SH-SY5Y (cell line): ENCODE data around the gene SECISBP2.

Experiments used
- GATA2 ChIP-seq: IDR thresholded peaks from 2 replicates; pipeline ENCODE4 v1.6.1; 2011; ENCODE audit warnings: mild to moderate bottlenecking, low read depth, low read length
- GATA3 ChIP-seq: IDR thresholded peaks from 2 replicates; pipeline ENCODE4 v1.6.1; 2011; ENCODE audit warnings: low read depth, mild to moderate bottlenecking, low read length, moderate library complexity

DNA sequence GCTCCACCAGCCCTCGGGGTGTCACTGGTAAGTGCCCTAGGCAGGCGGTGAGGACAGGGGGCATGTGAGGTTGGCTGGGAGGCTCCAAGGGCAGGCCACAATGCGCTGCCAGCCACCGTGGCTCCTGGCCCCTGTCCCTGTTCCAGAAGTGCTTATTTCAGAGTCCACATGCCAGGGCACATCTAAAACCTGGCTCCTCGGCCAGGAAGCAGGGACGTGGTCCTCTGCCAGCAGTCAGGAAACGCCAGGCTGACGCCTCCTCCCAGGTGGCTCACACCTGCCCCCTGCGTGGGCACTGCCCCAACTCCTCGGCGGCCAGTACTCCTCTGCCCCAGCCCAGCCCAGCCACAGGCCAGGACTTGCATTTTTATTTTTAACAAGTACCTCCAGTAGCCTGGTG is 68.5 kb downstream of the SECISBP2 start:
- TF ChIP-seq GATA2, result no peak
- no peak for TF ChIP-seq GATA3
